ENCODE measurements around the gene GJA10.

GRCh38 chr6:89862698-89863097 lies 31.6 kb upstream of the GJA10 start:
- TF ChIP-seq CTCF (optimal IDR thresholded peaks at IDR 0.05 in 1 of 3, IDR thresholded peaks at IDR 0.05 in 1 of 3, conservative IDR thresholded peaks at IDR 0.05 in 1 of 3; ENCODE audit: extremely low read depth in 1 of 3, insufficient read depth in 2 of 3, low read length in 3 of 3): no peak
- TF ChIP-seq EZH2 (IDR thresholded peaks at IDR 0.05; ENCODE audit: low read length): no peak
